Ascending aorta (tissue), 2 donors: ENCODE data around the gene HS1BP3. TPM values are rescaled to one million over a fixed set of nuclear protein-coding genes. Genes with fewer than 3 reads are reported as not detected.
A peak's percentile ranks its signal among the peaks of the same experiment; 100 is the strongest.

Source experiments
- DNase-seq, 2 donors: peaks; one replicate each; pipeline ENCODE4 v3.0.0-alpha.2; 2019; ENCODE audit warnings: low spot score in 2 of 2
- H3K27ac ChIP-seq, 2 donors: fragments of 200-600 bp; sonication (generic); one replicate each; pipeline ENCODE4 v1.5.1; 2016 to 2017; ENCODE audit warnings: mild to moderate bottlenecking in 1 of 2
- H3K27me3 ChIP-seq: fragments of 200-600 bp; sonication (generic); one replicate; pipeline ENCODE4 v1.5.1; 2017
- H3K36me3 ChIP-seq, 2 donors: fragments of 200-600 bp; sonication (generic); one replicate each; pipeline ENCODE4 v1.5.1; 2016
- H3K4me1 ChIP-seq, 2 donors: fragments of 200-600 bp; sonication (generic); one replicate each; pipeline ENCODE4 v1.5.1; 2016 to 2017; ENCODE audit warnings: mild to moderate bottlenecking in 1 of 2
- H3K4me3 ChIP-seq, 2 donors: fragments of 200-600 bp; sonication (generic); one replicate each; pipeline ENCODE4 v1.5.1; 2016 to 2017; ENCODE audit warnings: mild to moderate bottlenecking in 1 of 2
- H3K9me3 ChIP-seq, 2 donors: fragments of 200-600 bp; sonication (generic); one replicate each; pipeline ENCODE4 v1.5.1; 2016
- CTCF ChIP-seq, 3 experiments: fragments of 200-600 bp in 2 of 3; fragments of 450-650 bp in 1 of 3; sonication (generic) in 2 of 3; IDR thresholded peaks; one replicate each; pipeline ENCODE4 v1.5.1; 2016 to 2019; ENCODE audit warnings: antibody characterized with exemption in 3 of 3, mild to moderate bottlenecking in 1 of 3, moderate library complexity in 1 of 3
- intact Hi-C: fragments of 100-400 bp; cut with DNase I; formaldehyde crosslinking; loops from one replicate; pipeline ENCODE4 v1.15.1; 2023
- total RNA-seq: library from RNA; depleted of rRNA; stranded (reverse); fragments of >200 nt; gene quantifications from one replicate; pipeline ENCODE4 v1.1.0, GENCODE V29; 2016

Gene HS1BP3, protein sequence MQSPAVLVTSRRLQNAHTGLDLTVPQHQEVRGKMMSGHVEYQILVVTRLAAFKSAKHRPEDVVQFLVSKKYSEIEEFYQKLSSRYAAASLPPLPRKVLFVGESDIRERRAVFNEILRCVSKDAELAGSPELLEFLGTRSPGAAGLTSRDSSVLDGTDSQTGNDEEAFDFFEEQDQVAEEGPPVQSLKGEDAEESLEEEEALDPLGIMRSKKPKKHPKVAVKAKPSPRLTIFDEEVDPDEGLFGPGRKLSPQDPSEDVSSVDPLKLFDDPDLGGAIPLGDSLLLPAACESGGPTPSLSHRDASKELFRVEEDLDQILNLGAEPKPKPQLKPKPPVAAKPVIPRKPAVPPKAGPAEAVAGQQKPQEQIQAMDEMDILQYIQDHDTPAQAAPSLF
- total RNA-seq, result 40.0 TPM

GRCh38 chr2:20650877-20651730 lies at the start of gene HS1BP3:
HS1BP3 (minus strand) TSS chr2:20651098; CDS start chr2:20651063, 35 bp downstream.
- intact Hi-C loops, result loop anchor here (1.0 kb wide), 2 partner anchors 15 to 300 kb away; no protein-coding TSS in a partner anchor
- peaks cover 20 to 33% of the 10 kb centered on the region in 2 donors for H3K4me1 ChIP-seq
- TF ChIP-seq CTCF (IDR thresholded peaks at IDR 0.05), result peak; percentile 20 to 100 (median 64)
- H3K9me3 ChIP-seq, result no peaks in the 10 kb centered on the region
- H3K36me3 ChIP-seq, result peaks cover 0 to 7% of the 10 kb centered on the region in 2 donors
- peak within 1 kb of the TSS; percentile 83 to 95 for H3K27ac ChIP-seq
- DNase-seq, result peak in 1 of 2 donors; percentile 92
- H3K4me3 ChIP-seq, result peak within 1 kb of the TSS; percentile 69 to 100
- no peaks in the 10 kb centered on the region for H3K27me3 ChIP-seq

DNA sequence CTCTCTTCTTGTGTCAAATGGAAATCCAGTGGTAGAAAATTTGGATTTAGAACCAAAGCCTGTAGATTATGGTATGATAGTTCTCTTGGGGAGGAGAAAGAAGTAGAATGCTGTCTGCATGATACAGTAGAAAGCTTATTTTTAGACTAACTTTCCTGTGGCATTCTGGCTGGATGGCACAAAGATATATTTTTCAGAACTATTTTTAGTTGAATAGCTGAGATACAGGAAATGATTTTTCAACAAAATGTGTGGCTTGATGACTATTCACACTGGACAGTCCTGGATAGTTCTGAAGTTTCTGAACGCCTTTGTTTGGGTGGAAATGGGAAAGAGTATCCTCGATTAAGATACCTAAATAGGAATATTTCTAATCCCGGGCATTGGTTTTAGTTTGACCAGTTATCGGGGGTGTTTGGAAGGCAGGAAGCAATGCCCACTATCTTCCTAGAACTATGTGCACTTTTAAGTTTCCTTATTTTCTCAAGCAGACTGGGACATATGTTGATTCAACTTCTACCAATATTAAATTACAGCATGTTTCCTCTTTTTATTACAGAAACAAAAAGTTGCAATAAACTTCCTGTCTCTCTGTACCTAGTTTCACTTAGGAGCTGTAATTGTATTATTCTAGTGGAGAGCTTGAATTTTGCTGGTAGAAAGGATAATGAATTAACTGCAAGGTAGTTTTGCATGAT lies 48.2 kb upstream of the HS1BP3 start:
- intact Hi-C loops, result no loop called here
- Histone ChIP-seq H3K27ac (peak overlapping the region; percentile 64 to 65), H3K27me3 (no peaks in the 10 kb centered on the region), H3K9me3 (no peaks in the 10 kb centered on the region), H3K36me3 (no peaks in the 10 kb centered on the region), H3K4me3 (peak overlapping the region; percentile 13 to 47), H3K4me1 (peaks cover 4 to 13% of the 10 kb centered on the region in 2 donors)
- DNase-seq, result no peak
- no peak for TF ChIP-seq CTCF (IDR thresholded peaks at IDR 0.05)

- intact Hi-C loops, result no loop called here
- Histone ChIP-seq H3K4me3 (no peak overlapping the region), H3K9me3 (no peaks in the 10 kb centered on the region), H3K27ac (no peak overlapping the region), H3K27me3 (no peaks in the 10 kb centered on the region), H3K36me3 (peaks cover 0 to 7% of the 10 kb centered on the region in 2 donors), H3K4me1 (peaks cover 4 to 13% of the 10 kb centered on the region in 2 donors)
- no peak for TF ChIP-seq CTCF (IDR thresholded peaks at IDR 0.05)
- no peak for DNase-seq
These were observed 46.5 kb upstream of the HS1BP3 start for GRCh38 chr2:20697322-20697934.

GRCh38 chr2:20696366-20696765 lies 45.5 kb upstream of the HS1BP3 start:
- H3K36me3 ChIP-seq, result peaks cover 0 to 7% of the 10 kb centered on the region in 2 donors
- H3K27ac ChIP-seq, result no peak overlapping the region
- no peaks in the 10 kb centered on the region for H3K9me3 ChIP-seq
- H3K4me1 ChIP-seq, result peaks cover 4 to 13% of the 10 kb centered on the region in 2 donors
- intact Hi-C loops, result no loop called here
- H3K27me3 ChIP-seq, result no peaks in the 10 kb centered on the region
- no peak for DNase-seq
- TF ChIP-seq CTCF (IDR thresholded peaks at IDR 0.05), result no peak
- H3K4me3 ChIP-seq, result no peak overlapping the region

DNA sequence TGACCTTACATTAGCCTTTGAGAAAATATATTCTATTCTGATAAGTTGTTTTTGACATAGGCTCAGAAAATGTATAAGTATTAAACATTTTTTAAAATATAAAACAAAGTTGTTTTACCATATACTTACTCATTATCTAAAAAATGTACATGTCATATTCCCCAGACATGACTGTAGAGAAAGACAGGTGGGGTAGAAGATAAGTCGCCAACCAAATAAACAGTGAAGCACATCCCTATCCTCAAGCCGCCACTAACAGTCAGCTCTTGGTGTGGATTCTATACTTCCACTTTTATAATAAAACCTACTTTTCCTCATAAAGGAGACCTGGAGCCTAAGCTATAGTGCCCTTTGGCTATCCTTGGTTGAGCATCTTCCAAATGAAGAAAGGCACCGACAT lies 42.4 kb upstream of the HS1BP3 start:
- no peak for TF ChIP-seq CTCF (IDR thresholded peaks at IDR 0.05)
- Histone ChIP-seq H3K4me3 (no peak overlapping the region), H3K9me3 (no peaks in the 10 kb centered on the region), H3K4me1 (peaks cover 1% of the 10 kb centered on the region in 2 donors), H3K27me3 (no peaks in the 10 kb centered on the region), H3K27ac (no peak overlapping the region), H3K36me3 (peaks cover 5 to 11% of the 10 kb centered on the region in 2 donors)
- DNase-seq, result no peak
- intact Hi-C loops, result no loop called here
